D721Med (cell line): ENCODE results near the gene SPTBN2.

Experiments used
- DNase-seq: peaks from one replicate; pipeline ENCODE4 v3.0.0; 2011; ENCODE audit warnings: low spot score; ENCODE audit not compliant: insufficient read length
- FAIRE-seq: peaks from 2 replicates; lab custom pipeline; 2011; peaks lifted over from hg19 to GRCh38; lab: Jason Lieb, UNC
- CTCF ChIP-seq: IDR thresholded peaks from 2 replicates; pipeline ENCODE4 v1.5.1; 2012; ENCODE audit warnings: mild to moderate bottlenecking, control low read depth; ENCODE audit not compliant: insufficient read depth; ENCODE audit errors: missing control alignments

The SPTBN2 gene

GRCh38 chr11:66723693-66724092 is 5.3 kb downstream of the SPTBN2 start:
- FAIRE-seq = no peak
- DNase-seq = no peak
- TF ChIP-seq CTCF = no peak

DNA sequence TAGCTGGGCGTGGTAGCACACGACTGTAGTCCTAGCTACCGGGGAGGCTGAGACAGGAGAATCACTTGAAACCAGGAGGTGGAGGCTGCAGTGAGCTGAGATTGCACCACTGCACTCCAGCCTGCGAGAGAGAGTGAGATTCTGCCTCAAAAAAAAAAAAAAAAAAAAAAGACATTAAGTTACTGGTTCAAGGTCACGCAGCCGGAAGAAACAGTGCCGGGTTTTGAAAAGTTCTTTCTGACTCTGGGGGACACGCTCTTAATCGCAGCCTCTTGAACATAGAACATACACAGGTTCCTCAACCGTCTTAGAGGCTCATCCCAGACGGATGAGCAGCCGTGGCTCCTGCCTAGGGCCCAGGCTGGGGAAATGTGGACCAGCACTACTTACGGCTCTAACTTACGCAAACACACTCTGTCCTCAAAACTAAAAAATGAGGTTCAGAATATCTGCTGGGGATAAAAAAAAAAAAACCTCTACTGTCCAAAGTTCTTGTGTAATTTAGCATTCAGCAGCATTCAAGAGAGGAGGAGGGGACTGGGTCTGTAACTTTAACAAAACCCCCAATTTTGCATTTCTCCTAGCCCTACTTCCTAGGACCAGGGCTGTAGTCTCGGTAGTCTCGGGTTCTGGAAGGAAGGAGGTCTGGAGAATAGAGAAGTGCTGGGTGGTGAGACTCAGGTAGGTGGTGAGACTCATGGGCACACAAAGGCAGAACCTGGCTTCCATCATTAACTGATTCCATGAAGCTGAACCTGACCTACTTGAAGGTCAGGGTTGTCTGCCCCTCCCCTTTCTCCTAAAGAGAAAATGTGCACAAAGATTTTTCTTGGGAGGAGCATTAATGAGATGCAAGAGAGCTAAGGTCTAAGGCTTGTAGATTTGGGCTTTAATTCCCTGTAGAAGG is 6.0 kb downstream of the SPTBN2 start:
- no peak for TF ChIP-seq CTCF
- no peak for FAIRE-seq
- DNase-seq = no peak

GRCh38 chr11:66721939-66722338 is 7.1 kb downstream of the SPTBN2 start:
- no peak for TF ChIP-seq CTCF
- FAIRE-seq (no peak), DNase-seq (no peak)

- FAIRE-seq = no peak
- TF ChIP-seq CTCF = no peak
- DNase-seq = no peak
Measured at GRCh38 chr11:66720899-66721470, 8.0 kb downstream of the SPTBN2 start.

DNA sequence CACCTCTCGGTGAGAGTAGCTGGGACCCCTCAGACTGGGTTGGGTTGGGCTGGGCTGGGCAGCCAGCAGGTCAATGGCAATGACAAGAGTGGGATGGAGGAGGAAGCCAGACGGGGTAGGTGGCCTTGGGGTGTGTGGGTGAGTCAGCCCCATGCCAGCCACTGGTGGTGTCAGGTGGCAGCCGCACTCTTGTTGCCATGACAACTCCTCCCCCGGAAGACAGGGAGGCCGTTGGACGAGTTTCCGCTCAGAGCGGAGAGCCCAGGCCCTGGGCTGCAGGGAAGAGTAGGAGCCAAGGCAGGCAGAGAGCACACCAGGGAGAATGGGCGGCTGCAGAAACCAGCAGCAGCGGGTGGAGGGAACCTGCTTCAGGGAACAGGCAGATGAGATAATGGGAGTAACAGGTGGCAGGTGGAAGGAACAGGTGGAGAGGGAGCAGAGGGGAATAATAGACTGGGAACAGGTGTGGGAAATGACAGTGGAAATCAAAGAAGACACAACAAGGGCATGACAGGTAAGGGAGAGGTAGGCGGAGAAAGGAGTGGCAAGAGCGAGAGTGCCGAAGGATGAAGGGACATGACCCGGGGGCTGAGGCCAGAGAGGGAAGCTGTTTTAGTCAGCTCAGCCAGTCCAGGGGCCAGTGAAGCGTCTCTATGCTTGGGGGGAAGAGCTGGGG is 8.7 kb downstream of the SPTBN2 start:
- FAIRE-seq (no peak), DNase-seq (no peak)
- TF ChIP-seq CTCF = no peak

GRCh38 chr11:66719111-66719872 is 9.7 kb downstream of the SPTBN2 start:
- FAIRE-seq (no peak), DNase-seq (no peak)
- no peak for TF ChIP-seq CTCF
